Effector memory CD4-positive, alpha-beta T cell (primary cell): ENCODE measurements around the gene NLGN1.

Experiments used
- DNase-seq, 3 donors: peaks; one replicate each; pipeline ENCODE4 v3.0.0-alpha.2; 2020
- H3K27ac ChIP-seq: 2 replicates; pipeline ENCODE4 v1.7.0; 2013; ENCODE audit warnings: mild to moderate bottlenecking, low read length, moderate library complexity; ENCODE audit not compliant: insufficient read depth, poor library complexity, severe bottlenecking
- H3K27me3 ChIP-seq: replicated peaks from 2 replicates; pipeline ENCODE4 v1.7.0; 2013; ENCODE audit warnings: mild to moderate bottlenecking, low read length; ENCODE audit not compliant: insufficient read depth, control insufficient read depth, poor library complexity, severe bottlenecking
- H3K36me3 ChIP-seq: 2 replicates; pipeline ENCODE4 v1.7.0; 2013; ENCODE audit warnings: mild to moderate bottlenecking, low read length, moderate library complexity; ENCODE audit not compliant: control insufficient read depth, insufficient read depth
- H3K4me1 ChIP-seq: 2 replicates; pipeline ENCODE4 v1.7.0; 2013; ENCODE audit warnings: low read length, mild to moderate bottlenecking; ENCODE audit not compliant: control insufficient read depth, insufficient read depth, poor library complexity, severe bottlenecking
- H3K4me3 ChIP-seq: 2 replicates; pipeline ENCODE4 v1.7.0; 2013; ENCODE audit warnings: low read length, low read depth, mild to moderate bottlenecking; ENCODE audit not compliant: insufficient read depth, poor library complexity, severe bottlenecking
- H3K9me3 ChIP-seq: 2 replicates; pipeline ENCODE4 v1.7.0; 2013; ENCODE audit warnings: mild to moderate bottlenecking, low read length, moderate library complexity; ENCODE audit not compliant: control insufficient read depth

The NLGN1 gene

DNA sequence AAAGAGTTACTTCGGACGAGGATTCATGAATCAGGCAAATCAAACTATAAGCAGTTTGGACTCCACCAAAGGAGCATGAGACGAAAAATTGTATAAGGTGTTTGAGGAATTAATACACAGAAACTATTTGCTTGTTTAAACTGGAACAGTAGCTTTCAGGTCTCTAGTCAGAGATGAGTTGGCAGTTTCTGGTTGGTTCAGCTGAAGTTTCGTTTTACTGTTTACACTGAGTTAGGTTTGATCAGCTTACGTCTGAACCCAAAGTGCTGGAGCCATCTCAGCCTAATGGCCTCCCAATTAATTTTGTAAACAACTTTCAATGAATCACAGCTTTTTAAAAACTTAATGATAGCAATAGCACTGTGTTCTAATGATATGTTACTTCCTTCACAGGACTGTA, 703.7 kb downstream of the NLGN1 start:
- no peaks in the 10 kb centered on the region for H3K4me1 ChIP-seq
- no peaks in the 10 kb centered on the region for H3K36me3 ChIP-seq
- no peak for DNase-seq
- no peak overlapping the region for H3K27ac ChIP-seq
- no peaks in the 10 kb centered on the region for H3K27me3 ChIP-seq
- no peaks in the 10 kb centered on the region for H3K9me3 ChIP-seq
- no peak overlapping the region for H3K4me3 ChIP-seq

GRCh38 chr3:174102274-174102673, 704.7 kb downstream of the NLGN1 start:
- Histone ChIP-seq H3K4me3 (no peak overlapping the region), H3K9me3 (no peaks in the 10 kb centered on the region), H3K36me3 (no peaks in the 10 kb centered on the region), H3K27ac (no peak overlapping the region), H3K27me3 (no peaks in the 10 kb centered on the region), H3K4me1 (no peaks in the 10 kb centered on the region)
- no peak for DNase-seq

- no peak for DNase-seq
- Histone ChIP-seq H3K4me1 (no peaks in the 10 kb centered on the region), H3K9me3 (no peaks in the 10 kb centered on the region), H3K36me3 (no peaks in the 10 kb centered on the region), H3K27me3 (no peaks in the 10 kb centered on the region), H3K27ac (no peak overlapping the region), H3K4me3 (no peak overlapping the region)
These were observed 705.3 kb downstream of the NLGN1 start for GRCh38 chr3:174102866-174103265.

GRCh38 chr3:174110761-174111160, 713.2 kb downstream of the NLGN1 start:
- no peak overlapping the region for H3K27ac ChIP-seq
- no peak overlapping the region for H3K4me3 ChIP-seq
- DNase-seq, result no peak
- H3K27me3 ChIP-seq, result no peaks in the 10 kb centered on the region
- H3K4me1 ChIP-seq, result no peaks in the 10 kb centered on the region
- H3K9me3 ChIP-seq, result no peaks in the 10 kb centered on the region
- H3K36me3 ChIP-seq, result no peaks in the 10 kb centered on the region

GRCh38 chr3:174111776-174112175, 714.2 kb downstream of the NLGN1 start:
- Histone ChIP-seq H3K27ac (no peak overlapping the region), H3K27me3 (no peaks in the 10 kb centered on the region), H3K36me3 (no peaks in the 10 kb centered on the region), H3K4me3 (no peak overlapping the region), H3K4me1 (no peaks in the 10 kb centered on the region), H3K9me3 (no peaks in the 10 kb centered on the region)
- DNase-seq, result no peak

DNA sequence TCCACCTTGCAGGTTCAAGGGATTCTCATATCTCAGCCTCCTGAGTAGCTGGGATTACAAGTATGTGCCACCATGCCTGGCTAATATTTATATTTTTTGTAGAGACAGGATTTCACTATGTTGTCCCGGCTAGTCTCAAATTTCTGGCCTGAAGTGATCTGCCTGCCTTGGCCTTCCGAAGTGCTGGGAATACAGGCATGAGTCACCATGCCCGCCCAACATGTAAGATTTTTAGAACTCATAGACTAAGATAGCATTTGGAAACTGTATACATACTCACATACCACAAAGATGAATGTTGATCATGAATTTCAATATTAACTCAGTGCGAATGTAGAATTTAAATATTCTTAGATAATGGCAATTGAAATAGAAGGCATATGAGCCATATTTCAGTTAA, 718.9 kb downstream of the NLGN1 start:
- no peak for DNase-seq
- Histone ChIP-seq H3K27me3 (no peaks in the 10 kb centered on the region), H3K4me1 (no peaks in the 10 kb centered on the region), H3K27ac (no peak overlapping the region), H3K4me3 (no peak overlapping the region), H3K36me3 (no peaks in the 10 kb centered on the region), H3K9me3 (no peaks in the 10 kb centered on the region)

DNA sequence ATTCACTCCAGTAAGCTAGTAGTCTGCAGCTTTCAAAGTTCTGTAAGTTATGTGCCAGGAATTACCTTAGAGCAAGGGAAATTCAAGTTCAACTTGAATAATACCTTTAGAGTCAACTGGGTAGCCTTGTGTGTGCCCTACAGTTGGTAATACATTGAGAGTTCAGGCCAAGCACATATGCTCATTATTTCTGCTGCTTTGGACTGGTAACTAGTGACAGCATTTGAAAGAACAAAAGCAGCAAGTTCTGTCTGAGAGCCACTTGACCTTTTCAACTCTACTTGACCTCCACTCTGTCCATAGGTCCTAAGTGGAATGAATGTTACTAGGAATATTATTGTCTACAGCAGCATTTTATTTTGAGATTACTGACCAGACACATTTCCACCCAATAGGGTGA, 723.5 kb downstream of the NLGN1 start:
- Histone ChIP-seq H3K27me3 (no peaks in the 10 kb centered on the region), H3K36me3 (no peaks in the 10 kb centered on the region), H3K4me3 (no peak overlapping the region), H3K9me3 (no peaks in the 10 kb centered on the region), H3K4me1 (no peaks in the 10 kb centered on the region), H3K27ac (no peak overlapping the region)
- DNase-seq, result no peak

GRCh38 chr3:174122411-174122810, 724.9 kb downstream of the NLGN1 start:
- no peaks in the 10 kb centered on the region for H3K27me3 ChIP-seq
- DNase-seq, result no peak
- no peaks in the 10 kb centered on the region for H3K9me3 ChIP-seq
- no peak overlapping the region for H3K4me3 ChIP-seq
- H3K4me1 ChIP-seq, result no peaks in the 10 kb centered on the region
- no peak overlapping the region for H3K27ac ChIP-seq
- no peaks in the 10 kb centered on the region for H3K36me3 ChIP-seq

DNA sequence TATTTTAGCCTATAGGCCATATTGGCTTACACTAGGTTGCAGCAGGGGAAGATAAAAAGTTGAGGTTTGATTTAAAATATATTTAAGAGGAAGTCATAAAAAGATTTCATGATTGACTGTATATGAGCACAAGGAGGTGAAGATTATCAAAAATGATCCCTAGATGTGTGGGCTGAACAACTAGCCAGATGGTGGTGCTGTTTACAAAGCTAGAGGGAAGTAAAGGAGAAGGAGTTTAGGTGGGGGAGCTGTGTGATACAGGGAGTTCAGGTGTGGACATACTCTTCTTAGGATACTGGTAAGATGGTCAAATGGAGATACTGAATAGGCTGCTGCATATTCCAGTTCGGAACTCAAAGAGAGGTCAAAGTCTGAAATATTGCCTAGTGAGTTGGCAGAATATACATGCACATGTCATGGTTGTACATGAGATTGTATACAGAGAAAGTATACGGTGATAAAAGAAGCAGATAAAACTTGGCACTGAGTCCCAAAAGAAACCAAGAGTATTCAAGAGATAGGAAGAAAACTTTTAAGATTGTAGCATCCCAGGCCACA, 727.8 kb downstream of the NLGN1 start:
- H3K9me3 ChIP-seq, result no peaks in the 10 kb centered on the region
- DNase-seq, result no peak
- H3K36me3 ChIP-seq, result no peaks in the 10 kb centered on the region
- H3K27me3 ChIP-seq, result no peaks in the 10 kb centered on the region
- H3K27ac ChIP-seq, result no peak overlapping the region
- H3K4me1 ChIP-seq, result no peaks in the 10 kb centered on the region
- no peak overlapping the region for H3K4me3 ChIP-seq

GRCh38 chr3:174126990-174127758, 729.6 kb downstream of the NLGN1 start:
- Histone ChIP-seq H3K27ac (no peak overlapping the region), H3K4me3 (no peak overlapping the region), H3K27me3 (no peaks in the 10 kb centered on the region), H3K9me3 (no peaks in the 10 kb centered on the region), H3K36me3 (no peaks in the 10 kb centered on the region), H3K4me1 (no peaks in the 10 kb centered on the region)
- DNase-seq, result no peak
